Astrocyte of the cerebellum (primary cell): Measurements from ENCODE around the gene FAM222B.
A peak's percentile ranks its signal among the peaks of the same experiment; 100 is the strongest.
"Not testable (repeated sequence)": the region's sequence is repeated elsewhere in the genome, so short reads cannot be mapped to it uniquely, and the experiment has no call there.

Source experiments
- DNase-seq: peaks from one replicate; pipeline ENCODE4 v3.0.0-alpha.2; 2011; ENCODE audit warnings: low read depth
- H3K4me3 ChIP-seq: 2 replicates; pipeline ENCODE4 v1.5.1; 2011; ENCODE audit warnings: mild to moderate bottlenecking, low read depth, low read length, moderate library complexity
- CTCF ChIP-seq: IDR thresholded peaks from 2 replicates; pipeline ENCODE4 v1.5.1; 2012; ENCODE audit warnings: low read length, low read depth, moderate library complexity, mild to moderate bottlenecking; ENCODE audit errors: missing control alignments
- in situ Hi-C: cut with HindIII; loops from 2 replicates; pipeline ENCODE4 v1.10.0; 2017; ENCODE audit warnings: low sequenced_read_pairs

FAM222B gene

GRCh38 chr17:28783161-28783560 is 59.4 kb downstream of the FAM222B start:
- TF ChIP-seq CTCF = no peak
- in situ Hi-C loops = loop anchor here (10.0 kb wide), 1 partner anchor 58 kb away; the partner anchor contains the start of genes NEK8 and TLCD1
- H3K4me3 ChIP-seq = no peak overlapping the region
- DNase-seq = no peak

GRCh38 chr17:28779601-28780000 is 63.0 kb downstream of the FAM222B start:
- DNase-seq, H3K4me3 ChIP-seq, in situ Hi-C loops: not testable (repeated sequence)

GRCh38 chr17:28777178-28777577 is 65.4 kb downstream of the FAM222B start:
- no peak for TF ChIP-seq CTCF
- no peak overlapping the region for H3K4me3 ChIP-seq
- no peak for DNase-seq
- in situ Hi-C loops = no loop called here

- in situ Hi-C loops = no loop called here
- H3K4me3 ChIP-seq = no peak overlapping the region
- no peak for DNase-seq
- TF ChIP-seq CTCF = no peak
These were observed 68.4 kb downstream of the FAM222B start for GRCh38 chr17:28774206-28774605.

- DNase-seq = no peak
- in situ Hi-C loops = no loop called here
- TF ChIP-seq CTCF = no peak
- no peak overlapping the region for H3K4me3 ChIP-seq
These were observed 68.9 kb downstream of the FAM222B start for GRCh38 chr17:28773736-28774135.

- no peak for TF ChIP-seq CTCF
- in situ Hi-C loops = no loop called here
- no peak for DNase-seq
- H3K4me3 ChIP-seq = no peak overlapping the region
These were observed 77.6 kb downstream of the FAM222B start for GRCh38 chr17:28765038-28765437.

- H3K4me3 ChIP-seq = no peak overlapping the region
- peak; percentile 78 for DNase-seq
- in situ Hi-C loops = no loop called here
- peak; percentile 89 for TF ChIP-seq CTCF
These were observed 78.8 kb downstream of the FAM222B start for GRCh38 chr17:28763804-28764266.
